Measurements from ENCODE around the gene CASP9.

DNA sequence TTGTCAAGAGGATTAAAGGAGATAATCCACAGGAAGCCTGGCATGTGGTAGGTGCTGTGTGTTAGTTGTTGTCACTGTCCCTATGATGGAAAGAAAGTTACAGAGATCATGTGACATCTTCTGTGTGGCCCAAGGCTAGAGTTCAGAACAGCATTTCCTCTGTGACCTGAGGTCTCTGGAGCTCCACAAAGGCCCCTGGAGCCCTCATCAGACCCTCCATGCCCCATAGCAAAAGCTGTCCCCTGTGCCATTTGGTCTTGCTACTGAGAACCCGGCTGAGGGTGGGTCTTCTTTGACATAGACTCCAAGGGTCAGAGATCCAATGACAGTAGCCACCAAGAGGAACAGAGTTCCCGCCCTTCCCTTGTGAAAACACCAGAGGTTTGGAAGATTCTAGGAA lies 40.0 kb downstream of the CASP9 start:
- no peak for TF ChIP-seq EZH2 (IDR thresholded peaks at IDR 0.05; ENCODE audit: borderline replicate concordance, low read length)
- TF ChIP-seq, protein P1, sequence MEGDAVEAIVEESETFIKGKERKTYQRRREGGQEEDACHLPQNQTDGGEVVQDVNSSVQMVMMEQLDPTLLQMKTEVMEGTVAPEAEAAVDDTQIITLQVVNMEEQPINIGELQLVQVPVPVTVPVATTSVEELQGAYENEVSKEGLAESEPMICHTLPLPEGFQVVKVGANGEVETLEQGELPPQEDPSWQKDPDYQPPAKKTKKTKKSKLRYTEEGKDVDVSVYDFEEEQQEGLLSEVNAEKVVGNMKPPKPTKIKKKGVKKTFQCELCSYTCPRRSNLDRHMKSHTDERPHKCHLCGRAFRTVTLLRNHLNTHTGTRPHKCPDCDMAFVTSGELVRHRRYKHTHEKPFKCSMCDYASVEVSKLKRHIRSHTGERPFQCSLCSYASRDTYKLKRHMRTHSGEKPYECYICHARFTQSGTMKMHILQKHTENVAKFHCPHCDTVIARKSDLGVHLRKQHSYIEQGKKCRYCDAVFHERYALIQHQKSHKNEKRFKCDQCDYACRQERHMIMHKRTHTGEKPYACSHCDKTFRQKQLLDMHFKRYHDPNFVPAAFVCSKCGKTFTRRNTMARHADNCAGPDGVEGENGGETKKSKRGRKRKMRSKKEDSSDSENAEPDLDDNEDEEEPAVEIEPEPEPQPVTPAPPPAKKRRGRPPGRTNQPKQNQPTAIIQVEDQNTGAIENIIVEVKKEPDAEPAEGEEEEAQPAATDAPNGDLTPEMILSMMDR (conservative IDR thresholded peaks at IDR 0.05 in 1 of 2, IDR thresholded peaks at IDR 0.05 in 1 of 2; ENCODE audit: extremely low read depth in 1 of 2, insufficient read depth in 1 of 2, low read depth in 1 of 2, low read length in 2 of 2) = no peak

Data from mammary epithelial cell (primary cell).